Activated CD4-positive, alpha-beta T cell treated with anti-CD3 and anti-CD28 coated beads for 48 hours (primary cell): ENCODE data around the gene UQCC2.
A peak's percentile ranks its signal among the peaks of the same experiment; 100 is the strongest.

ENCODE experiments used
- DNase-seq: peaks from one replicate; pipeline ENCODE4 v3.0.0-alpha.2; 2020

UQCC2 gene

DNA sequence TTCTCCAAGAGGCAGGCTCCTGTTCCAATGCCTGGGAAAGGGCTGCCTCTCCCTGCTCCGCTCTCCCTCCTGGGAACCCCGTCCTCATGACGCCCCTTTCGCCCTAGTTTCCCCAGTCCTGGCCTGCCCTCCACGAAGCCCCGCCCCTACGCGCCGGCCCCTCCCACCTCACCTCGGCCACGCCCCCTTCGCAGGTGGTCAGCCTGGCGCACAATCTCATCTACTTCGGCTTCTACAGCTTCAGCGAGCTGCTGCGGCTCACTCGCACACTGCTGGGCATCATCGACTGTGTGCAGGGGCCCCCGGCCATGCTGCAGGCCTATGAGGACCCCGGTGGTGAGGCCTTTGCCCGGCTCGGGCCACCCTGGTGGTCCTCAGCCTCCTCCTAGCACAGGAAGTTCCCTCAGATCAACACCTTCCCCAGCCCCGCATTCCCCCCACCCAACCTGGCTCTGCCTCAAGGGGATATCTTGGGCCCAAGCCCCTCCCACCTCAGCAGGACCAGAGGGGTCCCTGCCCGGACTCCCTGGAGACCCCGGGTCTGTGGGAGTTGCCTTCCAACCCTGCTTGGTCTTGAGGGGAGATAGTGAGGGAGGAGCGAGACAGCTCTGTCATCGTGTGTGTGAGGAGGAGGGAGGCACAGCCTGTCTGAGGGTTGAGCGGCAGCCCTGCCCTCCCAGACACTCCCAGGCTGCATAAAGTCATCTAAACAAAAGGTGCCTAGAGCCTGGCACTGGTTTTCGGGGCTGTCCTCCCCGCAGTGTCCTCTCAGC, 40.3 kb downstream of the UQCC2 start:
- DNase-seq: no peak

DNA sequence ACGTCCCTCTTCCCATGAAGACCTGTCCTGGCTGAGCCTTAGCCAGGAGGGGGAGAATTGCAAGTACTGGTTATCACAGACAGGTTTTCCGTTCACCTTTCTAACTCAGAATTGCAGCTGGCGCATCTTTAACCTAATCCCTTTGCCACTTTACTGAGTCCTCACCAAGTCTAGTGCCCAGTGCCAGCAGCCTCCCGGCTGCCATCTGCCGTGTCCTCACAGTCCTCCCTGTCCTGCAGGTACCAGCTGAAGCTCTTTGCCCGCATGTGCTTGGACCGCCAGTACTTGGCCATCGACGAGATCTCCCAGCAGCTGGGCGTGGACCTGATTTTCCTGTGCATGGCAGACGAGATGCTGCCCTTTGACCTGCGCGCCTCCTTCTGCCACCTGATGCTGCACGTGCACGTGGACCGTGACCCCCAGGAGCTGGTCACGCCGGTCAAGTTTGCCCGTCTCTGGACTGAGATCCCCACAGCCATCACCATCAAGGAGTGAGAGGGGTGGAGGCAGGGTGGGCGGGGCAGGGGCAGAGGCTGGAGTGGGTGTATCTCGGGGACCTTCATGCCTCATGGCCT, 41.3 kb downstream of the UQCC2 start:
- no peak for DNase-seq

DNA sequence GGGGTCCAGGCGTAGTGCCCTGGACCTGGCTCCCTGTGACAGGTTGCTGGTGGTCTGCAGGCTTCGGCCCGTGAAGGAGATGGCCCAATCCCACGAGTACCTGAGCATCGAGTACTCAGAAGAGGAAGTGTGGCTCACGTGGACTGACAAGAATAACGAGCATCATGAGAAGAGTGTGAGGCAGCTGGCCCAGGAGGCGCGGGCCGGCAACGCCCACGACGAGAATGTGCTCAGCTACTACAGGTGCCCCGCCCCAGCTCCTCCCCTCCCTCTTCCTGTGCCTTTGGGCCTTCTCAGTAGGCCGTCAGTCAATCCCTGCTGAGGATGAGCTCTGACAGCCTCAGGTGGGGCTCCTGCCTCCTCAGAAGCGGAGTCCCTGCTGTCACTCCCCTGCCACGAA, 42.6 kb downstream of the UQCC2 start:
- DNase-seq: peak; percentile 49

DNA sequence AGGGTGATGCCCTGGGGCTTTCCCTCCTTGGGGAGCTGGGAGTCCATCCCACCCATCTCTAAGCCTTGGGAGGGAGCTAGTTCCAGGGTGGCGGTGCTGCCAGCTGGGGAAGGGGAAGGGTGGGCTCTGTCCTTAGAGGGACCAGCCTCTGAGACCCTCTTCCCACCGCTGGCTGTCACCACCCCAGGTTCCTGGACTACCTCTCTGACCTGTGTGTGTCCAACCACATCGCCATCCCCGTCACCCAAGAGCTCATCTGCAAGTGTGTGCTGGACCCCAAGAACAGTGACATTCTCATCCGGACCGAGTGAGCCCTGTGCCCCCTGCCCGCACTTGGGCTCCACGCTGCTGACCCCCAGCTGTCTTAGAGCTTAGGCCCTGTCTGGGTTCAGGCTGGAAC, 43.2 kb downstream of the UQCC2 start:
- DNase-seq: no peak

DNA sequence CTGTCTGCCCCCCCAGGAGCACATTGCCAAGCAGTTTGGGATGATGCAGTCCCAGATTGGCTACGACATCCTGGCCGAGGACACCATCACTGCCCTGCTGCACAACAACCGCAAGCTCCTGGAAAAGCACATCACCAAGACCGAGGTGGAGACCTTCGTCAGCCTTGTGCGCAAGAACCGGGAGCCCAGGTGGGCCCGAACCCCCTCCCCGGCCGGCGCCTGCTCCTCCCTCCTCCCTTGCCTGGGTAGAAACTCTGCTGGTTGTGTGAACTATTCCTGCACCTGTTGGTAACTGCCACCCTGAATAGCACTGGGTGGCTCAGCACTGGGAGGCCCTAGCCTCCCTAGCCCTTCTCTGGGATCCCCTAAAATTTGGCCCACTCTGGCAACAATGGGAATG, 43.7 kb downstream of the UQCC2 start:
- no peak for DNase-seq

DNA sequence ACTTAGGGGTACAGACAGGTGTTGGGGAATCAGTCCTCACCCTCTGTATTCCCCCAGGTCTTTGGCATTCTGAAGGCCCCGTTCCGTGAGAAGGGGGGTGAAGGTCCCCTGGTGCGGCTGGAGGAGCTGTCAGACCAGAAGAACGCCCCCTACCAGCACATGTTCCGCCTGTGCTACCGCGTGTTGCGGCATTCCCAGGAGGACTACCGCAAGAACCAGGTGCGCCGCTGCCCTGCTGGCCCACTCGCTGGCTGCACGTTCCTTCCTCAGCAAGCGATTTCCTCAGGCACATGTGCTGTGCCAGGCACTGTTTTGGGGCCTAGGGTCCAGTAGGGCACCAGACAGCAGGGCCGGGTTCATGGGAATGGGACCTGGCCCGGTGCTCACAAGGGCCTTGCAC, 44.4 kb downstream of the UQCC2 start:
- DNase-seq: no peak

DNA sequence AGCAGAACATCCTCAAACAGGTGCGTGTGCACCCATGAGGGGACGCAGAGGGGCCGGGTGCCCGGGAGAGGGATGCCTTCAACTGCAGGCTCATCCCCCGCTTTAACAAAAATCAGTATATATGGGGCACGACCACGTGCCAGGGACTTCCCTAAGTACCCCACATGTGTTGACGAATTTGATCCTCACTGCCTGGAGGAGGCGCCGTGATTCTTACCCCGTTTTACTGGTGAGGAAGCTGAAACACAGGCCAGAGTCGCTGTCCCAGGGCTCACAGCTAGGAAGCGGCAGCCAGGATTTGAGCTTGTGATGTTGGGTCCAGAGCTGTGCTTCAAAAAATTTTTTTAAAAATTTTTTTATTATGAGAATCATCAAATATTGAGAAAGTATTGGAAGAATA, 45.5 kb downstream of the UQCC2 start:
- no peak for DNase-seq

DNA sequence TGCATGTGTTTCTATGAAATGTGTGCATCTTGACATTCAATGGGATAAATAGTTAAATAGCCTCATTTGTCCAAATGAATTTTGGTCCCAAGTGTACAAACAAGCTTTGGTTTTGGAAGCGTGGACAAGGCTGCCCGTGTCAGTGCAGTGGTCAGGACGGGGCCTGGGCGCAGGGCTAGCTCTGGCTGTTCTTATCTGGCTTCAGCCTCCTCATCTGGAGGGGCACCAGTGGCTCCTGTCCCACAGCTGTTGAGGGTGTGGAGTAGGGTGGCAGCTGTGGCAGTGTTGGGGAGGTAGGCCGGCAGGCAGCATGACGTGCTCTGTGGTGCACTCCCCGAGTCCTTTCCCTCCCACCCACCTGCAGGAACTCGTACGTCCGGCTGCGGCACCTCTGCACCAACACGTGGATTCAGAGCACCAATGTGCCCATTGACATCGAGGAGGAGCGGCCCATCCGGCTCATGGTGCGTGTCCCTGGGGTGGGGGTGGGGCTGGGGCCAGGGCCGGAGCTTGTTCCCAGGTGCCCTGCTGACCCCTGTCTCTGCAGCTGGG, 46.9 kb downstream of the UQCC2 start:
- no peak for DNase-seq

DNA sequence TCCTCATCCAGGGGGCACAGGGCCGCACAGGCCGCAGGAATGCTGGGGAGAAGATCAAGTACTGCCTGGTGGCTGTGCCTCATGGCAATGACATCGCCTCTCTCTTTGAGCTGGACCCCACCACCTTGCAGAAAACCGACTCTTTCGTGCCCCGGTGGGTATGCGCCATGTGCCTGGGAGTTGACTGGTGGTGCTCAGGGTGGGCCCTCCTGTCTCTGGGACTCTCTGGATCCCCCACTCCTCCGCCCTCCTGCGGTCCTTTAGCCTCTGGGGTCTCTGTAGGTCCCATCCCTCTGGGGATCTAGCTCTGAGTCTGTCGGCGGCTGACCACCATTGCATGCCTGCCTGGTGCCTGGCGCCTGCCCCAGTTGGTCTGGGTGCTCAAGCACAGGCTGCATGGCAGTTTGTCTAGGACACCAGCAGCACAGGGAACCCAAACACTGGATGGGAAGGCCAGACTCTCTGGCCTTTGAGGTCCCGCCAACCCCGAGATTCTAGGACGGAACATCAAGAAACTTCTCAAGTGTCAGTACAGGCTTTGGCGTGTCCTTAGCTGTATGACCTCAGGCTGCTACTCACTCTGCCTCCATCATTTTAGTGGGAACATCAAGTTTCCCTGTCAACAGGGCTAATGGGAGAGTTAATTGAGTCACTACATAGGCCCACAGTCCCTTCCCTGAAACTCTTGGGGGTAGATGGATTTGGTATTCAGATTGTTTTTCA, 47.6 kb downstream of the UQCC2 start:
- no peak for DNase-seq

DNA sequence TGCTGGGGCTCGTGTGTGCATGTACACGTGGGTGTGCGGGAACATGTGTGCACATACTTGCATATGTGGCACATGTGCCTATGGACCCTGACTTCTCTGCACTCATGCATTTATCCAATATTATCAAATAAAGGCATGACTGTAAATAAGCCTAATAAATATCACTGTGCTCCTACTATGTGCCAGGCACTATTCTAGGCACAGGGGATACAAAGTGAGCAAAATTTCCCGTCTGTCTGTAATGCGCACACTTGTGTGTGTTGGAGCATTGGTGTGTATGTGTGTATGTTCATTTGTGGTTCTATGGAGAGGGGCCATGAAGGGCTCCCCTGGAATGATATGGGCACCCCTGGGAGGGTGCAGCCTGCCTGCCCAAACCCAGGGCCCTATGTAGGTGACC, 48.5 kb downstream of the UQCC2 start:
- no peak for DNase-seq

DNA sequence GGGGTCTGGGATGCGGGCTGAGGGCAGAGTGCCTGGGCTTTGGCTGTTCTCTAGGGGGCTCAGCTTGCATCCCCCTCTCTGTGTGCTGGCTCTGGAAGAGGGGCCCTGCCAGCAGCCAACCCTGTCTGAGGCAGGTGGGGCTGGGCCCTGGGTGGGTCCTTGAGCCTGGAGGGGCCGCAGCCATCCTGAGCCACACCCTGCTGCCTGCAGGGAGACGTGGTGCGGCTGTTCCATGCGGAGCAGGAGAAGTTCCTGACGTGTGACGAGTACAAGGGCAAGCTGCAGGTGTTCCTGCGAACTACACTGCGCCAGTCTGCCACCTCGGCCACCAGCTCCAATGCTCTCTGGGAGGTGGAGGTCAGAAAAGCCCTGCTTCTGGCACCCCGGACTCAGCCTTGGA, 49.2 kb downstream of the UQCC2 start:
- DNase-seq: no peak

DNA sequence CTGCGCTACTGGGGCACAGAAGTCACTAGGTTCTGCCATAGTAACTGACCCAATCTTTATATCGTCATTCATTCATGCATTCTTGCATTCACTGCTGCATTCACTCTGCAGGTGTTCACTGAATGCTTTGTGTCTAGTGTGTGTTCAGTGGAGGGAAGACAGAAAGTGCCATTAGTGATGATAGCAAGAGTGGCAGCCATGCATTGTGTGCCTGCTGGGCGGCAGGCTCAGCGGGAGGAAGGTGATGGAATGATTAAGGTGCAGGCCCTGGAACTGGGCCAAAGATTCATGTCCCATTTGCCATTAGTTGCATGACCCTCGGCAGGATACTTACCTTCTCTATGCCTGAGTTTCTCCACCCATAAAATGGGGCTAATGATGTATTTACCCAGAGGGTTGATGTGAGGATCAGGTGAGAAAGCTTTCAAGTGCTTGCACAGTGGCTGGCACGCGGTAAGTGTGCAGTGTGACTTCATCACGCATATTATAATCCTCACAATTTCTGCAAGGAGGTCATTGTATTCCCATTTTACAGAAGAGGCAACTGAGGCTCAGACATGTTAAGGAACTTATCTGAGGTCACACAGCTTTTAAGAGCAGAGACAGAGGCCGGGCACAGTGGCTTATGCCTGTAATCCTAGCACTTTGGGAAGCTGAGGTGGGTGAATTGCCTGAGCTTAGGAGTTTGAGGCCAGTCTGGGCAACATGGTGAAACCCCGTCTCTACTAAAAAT, 50.2 kb downstream of the UQCC2 start:
- no peak for DNase-seq

DNA sequence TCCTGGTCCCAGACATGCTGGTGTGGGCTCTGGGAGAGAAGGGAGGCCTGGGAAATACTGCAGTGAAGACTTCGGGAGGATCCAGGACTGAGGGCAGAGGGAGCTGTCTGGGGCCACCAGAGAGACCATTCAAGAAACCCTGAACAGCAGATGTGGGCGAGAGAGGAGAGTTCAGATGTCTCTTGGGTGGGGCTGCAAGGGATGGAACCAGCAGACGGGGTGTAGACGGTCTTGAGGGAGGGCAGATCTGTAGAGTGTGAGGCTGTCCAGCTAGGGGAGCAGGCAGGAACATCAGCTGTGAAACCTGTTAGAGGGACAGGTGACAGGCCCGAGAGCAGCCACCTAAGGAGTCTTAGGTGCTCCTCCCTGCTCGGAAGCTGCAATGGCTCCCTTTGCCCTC, 51.5 kb downstream of the UQCC2 start:
- DNase-seq: no peak

DNA sequence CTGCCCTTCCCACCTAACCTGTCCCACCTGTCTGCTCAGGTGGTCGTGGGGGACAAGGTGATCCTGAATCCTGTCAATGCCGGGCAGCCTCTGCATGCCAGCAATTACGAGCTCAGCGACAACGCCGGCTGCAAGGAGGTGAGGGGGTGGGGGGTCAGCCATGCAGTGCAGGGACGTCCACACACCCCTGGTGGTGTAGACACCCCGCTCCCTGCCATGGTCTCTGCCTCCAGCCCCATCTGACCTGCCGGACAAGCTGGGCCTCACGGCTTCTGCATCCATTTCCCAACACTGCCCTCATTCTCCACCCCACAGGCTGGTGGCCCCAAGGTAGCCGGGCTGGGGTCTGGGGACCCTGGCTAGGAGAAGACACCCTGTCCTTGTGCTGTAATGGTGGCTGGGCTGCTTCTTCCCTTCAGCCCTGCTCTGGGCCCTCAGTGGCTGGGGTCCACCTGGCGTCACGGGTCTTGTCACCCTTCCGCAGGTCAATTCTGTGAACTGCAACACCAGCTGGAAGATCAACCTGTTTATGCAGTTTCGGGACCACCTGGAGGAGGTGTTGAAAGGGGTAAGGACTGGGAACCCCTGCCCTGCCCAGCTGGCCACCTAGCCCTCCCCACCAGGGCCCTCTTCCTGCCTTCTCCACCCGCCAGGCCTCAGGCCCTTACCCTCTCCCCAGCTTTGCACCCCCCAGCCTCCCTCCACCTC, 52.4 kb downstream of the UQCC2 start:
- DNase-seq: no peak

DNA sequence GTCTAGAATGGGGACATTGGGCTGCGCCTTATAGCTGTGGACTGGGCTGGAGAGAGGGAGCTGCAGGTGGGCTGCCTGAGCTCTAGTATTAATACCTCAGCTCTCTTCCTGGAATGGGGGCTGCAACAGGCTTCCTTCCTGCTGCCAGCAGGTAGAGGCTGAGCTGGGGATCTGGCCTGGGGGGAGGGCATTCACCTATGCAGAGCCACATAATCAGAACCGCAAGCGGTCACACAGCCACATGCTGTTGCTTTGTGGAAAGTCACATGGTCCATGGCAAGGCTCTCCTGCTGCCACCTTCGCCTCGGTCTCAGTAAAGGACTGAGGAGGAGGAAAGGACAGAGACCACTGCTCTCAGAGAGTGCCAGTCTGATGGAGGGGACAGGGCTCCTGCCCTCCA, 54.7 kb downstream of the UQCC2 start:
- DNase-seq: no peak

DNA sequence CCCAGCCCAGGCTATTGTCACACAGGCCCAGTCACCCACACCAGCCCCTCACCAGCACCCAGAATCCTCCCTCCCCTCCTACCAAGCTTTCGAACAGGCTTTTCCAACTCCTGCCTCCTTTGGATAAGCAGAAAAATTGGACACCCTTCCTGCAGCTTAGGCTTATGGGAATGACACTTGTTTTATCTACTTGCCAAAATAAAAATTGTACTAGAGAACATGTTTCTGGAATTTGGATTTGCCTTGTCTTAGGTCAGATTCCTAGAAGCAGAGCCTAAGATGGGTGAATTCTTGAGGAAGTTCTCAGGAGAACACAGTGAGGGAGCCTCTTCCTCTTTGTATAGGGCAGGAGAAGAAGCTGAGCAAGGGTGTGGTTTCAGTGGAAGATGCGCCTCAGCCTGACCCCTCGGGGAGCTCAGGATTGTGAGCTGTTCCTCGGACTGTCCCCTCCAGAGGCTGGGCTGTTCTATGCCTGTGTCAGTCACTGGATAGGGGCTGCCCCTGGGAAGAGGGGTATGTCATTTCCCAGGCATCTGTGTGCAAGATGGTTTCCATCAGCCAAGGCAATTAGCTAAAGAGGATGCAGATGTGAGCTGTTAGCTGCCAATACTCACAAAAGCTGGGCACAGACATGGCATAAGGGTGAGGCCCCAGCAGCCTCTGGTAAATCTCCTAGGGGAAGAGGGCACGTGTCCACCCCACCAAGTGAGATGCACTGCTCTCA, 56.5 kb downstream of the UQCC2 start:
- DNase-seq: no peak

DNA sequence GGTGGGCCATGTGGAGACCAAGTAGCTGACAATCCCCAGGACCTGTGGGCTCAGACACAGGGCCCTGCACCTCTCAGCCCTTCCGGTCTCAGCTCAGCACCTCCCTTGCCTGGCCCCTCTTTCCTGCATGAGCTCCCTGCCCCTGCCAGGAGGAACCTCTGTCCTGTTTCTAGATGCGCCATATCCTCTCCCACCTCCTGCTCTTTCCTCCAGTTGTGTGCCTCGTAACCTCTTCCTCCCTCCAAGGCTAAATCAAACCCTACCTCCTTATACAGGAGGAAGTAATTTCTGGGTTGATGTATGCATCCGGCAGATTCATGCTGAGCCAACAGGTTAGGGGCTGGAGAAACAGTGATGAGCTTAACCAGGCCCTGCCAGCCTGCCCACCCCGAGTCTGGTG, 59.5 kb downstream of the UQCC2 start:
- DNase-seq: no peak

DNA sequence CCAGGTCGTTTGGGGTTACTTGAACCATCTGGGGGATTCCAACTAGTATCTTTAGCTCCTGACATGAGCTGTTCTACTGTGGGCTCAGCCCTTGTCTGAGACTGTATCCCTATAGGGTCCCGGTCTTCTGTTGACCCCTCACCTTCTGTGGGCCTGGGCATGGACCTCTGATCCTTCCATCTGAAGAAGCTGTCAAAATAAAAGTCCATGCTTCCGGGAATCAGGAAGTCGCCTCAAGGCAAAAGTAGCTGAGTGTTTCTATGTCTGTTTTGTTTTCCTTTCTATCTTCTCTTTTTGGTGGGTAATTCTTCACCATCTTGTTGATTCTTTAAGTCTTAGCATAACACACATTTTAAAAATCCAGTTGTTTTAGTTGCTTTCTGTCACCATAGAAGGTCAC, 60.1 kb downstream of the UQCC2 start:
- DNase-seq: no peak
